K562 (cell line): Measurements from ENCODE around the gene CACNA1C. TPM values are rescaled to one million over a fixed set of nuclear protein-coding genes. Genes with fewer than 3 reads are reported as not detected.

Experiments used
- CBFB ChIP-seq: sonication (generic); formaldehyde crosslinking; IDR thresholded peaks from 2 replicates; pipeline ENCODE4 v1.4.0; 2020; ENCODE audit warnings: mild to moderate bottlenecking, missing genetic modification reagents
- KAT8 ChIP-seq: fragments of 450-650 bp; IDR thresholded peaks from 2 replicates; pipeline ENCODE4 v1.6.1; 2016; ENCODE audit warnings: low read depth, mild to moderate bottlenecking
- ZNF274 ChIP-seq: IDR thresholded peaks from 2 replicates; pipeline ENCODE4 v1.6.1; 2011; ENCODE audit warnings: low read depth, mild to moderate bottlenecking, low read length, moderate library complexity, borderline replicate concordance
- ZNF551 ChIP-seq: fragments of 250-450 bp; sonication (Bioruptor Pico); IDR thresholded peaks from 2 replicates; pipeline ENCODE4 v1.5.0; 2021; ENCODE audit warnings: mild to moderate bottlenecking, moderate library complexity
- polyA plus RNA-seq, 8 experiments: library from polyadenylated mRNA; depleted of rRNA in 4 of 8; stranded (reverse) in 5 of 8; unstranded in 3 of 8; fragments of >200 nt; fragmentation: Nextera tagmentation in 2 of 8; fragmentation: Illumina TruSeq in 1 of 8; extraction: Ambion mirVana in 2 of 8; extraction: Trizol in 1 of 8; gene quantifications; 2 replicates each; pipeline versions ENCODE4 v1.2.1 to v1.2.3, GENCODE V29; 2011 to 2014; ENCODE audit warnings: inconsistent platforms in 1 of 8, missing spikeins in 1 of 8
- total RNA-seq, 7 experiments: library from RNA; depleted of rRNA in 6 of 7; stranded (reverse); fragments of >200 nt in 6 of 7; fragmentation: Illumina TruSeq in 2 of 7; extraction: Trizol in 2 of 7; gene quantifications; 2 replicates each; pipeline versions ENCODE4 v1.2.1 to v1.2.3, GENCODE V29; 2011 to 2021; ENCODE audit warnings: low replicate concordance in 1 of 7
- TF ChIP-seq, protein P1 (sequence below): fragments of 200-600 bp; sonication (generic); IDR thresholded peaks from one replicate; pipeline ENCODE4 v1.6.1; 2012; ENCODE audit warnings: mild to moderate bottlenecking, low read depth, low read length, inconsistent platforms
- TF ChIP-seq, protein P2 (sequence below): fragments of 250-450 bp; sonication (Bioruptor Pico); IDR thresholded peaks from 2 replicates; pipeline ENCODE4 v1.4.0; 2020; ENCODE audit warnings: mild to moderate bottlenecking

The CACNA1C gene
- total and polyA plus RNA-seq, 9 of the 15 experiments (the other 6 are each of a cell fraction or from before 2014, with no cell fraction given), result not detected

DNA sequence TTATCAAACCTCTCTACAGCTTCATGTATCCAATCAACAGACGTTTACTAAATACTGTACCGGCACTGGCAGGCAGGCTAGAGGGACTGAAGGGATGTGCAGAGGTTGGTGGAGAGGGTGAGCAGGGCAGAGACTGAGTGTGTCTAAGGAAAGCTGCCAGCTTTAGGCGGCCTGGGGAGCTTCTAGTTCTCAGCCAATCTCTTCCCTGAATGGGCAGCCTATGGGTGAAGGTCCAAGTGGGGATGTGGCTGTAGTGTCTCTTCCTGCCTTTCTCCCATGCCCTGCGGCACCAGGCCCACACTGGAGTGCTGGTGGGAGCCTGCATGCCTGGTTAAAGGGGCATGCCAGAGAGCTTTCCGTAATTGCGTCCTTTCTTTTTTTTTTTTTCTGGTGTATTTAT lies 239.8 kb downstream of the CACNA1C start (continued):
- TF ChIP-seq, protein P1, sequence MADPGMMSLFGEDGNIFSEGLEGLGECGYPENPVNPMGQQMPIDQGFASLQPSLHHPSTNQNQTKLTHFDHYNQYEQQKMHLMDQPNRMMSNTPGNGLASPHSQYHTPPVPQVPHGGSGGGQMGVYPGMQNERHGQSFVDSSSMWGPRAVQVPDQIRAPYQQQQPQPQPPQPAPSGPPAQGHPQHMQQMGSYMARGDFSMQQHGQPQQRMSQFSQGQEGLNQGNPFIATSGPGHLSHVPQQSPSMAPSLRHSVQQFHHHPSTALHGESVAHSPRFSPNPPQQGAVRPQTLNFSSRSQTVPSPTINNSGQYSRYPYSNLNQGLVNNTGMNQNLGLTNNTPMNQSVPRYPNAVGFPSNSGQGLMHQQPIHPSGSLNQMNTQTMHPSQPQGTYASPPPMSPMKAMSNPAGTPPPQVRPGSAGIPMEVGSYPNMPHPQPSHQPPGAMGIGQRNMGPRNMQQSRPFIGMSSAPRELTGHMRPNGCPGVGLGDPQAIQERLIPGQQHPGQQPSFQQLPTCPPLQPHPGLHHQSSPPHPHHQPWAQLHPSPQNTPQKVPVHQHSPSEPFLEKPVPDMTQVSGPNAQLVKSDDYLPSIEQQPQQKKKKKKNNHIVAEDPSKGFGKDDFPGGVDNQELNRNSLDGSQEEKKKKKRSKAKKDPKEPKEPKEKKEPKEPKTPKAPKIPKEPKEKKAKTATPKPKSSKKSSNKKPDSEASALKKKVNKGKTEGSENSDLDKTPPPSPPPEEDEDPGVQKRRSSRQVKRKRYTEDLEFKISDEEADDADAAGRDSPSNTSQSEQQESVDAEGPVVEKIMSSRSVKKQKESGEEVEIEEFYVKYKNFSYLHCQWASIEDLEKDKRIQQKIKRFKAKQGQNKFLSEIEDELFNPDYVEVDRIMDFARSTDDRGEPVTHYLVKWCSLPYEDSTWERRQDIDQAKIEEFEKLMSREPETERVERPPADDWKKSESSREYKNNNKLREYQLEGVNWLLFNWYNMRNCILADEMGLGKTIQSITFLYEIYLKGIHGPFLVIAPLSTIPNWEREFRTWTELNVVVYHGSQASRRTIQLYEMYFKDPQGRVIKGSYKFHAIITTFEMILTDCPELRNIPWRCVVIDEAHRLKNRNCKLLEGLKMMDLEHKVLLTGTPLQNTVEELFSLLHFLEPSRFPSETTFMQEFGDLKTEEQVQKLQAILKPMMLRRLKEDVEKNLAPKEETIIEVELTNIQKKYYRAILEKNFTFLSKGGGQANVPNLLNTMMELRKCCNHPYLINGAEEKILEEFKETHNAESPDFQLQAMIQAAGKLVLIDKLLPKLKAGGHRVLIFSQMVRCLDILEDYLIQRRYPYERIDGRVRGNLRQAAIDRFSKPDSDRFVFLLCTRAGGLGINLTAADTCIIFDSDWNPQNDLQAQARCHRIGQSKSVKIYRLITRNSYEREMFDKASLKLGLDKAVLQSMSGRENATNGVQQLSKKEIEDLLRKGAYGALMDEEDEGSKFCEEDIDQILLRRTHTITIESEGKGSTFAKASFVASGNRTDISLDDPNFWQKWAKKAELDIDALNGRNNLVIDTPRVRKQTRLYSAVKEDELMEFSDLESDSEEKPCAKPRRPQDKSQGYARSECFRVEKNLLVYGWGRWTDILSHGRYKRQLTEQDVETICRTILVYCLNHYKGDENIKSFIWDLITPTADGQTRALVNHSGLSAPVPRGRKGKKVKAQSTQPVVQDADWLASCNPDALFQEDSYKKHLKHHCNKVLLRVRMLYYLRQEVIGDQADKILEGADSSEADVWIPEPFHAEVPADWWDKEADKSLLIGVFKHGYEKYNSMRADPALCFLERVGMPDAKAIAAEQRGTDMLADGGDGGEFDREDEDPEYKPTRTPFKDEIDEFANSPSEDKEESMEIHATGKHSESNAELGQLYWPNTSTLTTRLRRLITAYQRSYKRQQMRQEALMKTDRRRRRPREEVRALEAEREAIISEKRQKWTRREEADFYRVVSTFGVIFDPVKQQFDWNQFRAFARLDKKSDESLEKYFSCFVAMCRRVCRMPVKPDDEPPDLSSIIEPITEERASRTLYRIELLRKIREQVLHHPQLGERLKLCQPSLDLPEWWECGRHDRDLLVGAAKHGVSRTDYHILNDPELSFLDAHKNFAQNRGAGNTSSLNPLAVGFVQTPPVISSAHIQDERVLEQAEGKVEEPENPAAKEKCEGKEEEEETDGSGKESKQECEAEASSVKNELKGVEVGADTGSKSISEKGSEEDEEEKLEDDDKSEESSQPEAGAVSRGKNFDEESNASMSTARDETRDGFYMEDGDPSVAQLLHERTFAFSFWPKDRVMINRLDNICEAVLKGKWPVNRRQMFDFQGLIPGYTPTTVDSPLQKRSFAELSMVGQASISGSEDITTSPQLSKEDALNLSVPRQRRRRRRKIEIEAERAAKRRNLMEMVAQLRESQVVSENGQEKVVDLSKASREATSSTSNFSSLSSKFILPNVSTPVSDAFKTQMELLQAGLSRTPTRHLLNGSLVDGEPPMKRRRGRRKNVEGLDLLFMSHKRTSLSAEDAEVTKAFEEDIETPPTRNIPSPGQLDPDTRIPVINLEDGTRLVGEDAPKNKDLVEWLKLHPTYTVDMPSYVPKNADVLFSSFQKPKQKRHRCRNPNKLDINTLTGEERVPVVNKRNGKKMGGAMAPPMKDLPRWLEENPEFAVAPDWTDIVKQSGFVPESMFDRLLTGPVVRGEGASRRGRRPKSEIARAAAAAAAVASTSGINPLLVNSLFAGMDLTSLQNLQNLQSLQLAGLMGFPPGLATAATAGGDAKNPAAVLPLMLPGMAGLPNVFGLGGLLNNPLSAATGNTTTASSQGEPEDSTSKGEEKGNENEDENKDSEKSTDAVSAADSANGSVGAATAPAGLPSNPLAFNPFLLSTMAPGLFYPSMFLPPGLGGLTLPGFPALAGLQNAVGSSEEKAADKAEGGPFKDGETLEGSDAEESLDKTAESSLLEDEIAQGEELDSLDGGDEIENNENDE, result no peak
- no peak for TF ChIP-seq ZNF274
- TF ChIP-seq KAT8, result no peak
- TF ChIP-seq ZNF551 (CRISPR knock-in tag), result no peak
- TF ChIP-seq CBFB (CRISPR knock-in tag), result no peak
- TF ChIP-seq, protein P2, sequence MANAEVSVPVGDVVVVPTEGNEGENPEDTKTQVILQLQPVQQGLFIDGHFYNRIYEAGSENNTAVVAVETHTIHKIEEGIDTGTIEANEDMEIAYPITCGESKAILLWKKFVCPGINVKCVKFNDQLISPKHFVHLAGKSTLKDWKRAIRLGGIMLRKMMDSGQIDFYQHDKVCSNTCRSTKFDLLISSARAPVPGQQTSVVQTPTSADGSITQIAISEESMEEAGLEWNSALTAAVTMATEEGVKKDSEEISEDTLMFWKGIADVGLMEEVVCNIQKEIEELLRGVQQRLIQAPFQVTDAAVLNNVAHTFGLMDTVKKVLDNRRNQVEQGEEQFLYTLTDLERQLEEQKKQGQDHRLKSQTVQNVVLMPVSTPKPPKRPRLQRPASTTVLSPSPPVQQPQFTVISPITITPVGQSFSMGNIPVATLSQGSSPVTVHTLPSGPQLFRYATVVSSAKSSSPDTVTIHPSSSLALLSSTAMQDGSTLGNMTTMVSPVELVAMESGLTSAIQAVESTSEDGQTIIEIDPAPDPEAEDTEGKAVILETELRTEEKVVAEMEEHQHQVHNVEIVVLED (CRISPR knock-in tag), result no peak
